ENCODE results near the gene SLC35F3.
"Not testable (repeated sequence)": the region's sequence is repeated elsewhere in the genome, so short reads cannot be mapped to it uniquely, and the experiment has no call there.

Gene SLC35F3

GRCh38 chr1:234231061-234231892 lies 326.8 kb downstream of the SLC35F3 start:
- DNase-seq, result no peak

- no peak for DNase-seq
Measured at GRCh38 chr1:234231893-234232276, 327.4 kb downstream of the SLC35F3 start.

GRCh38 chr1:234234199-234234598 lies 329.7 kb downstream of the SLC35F3 start:
- DNase-seq, result no peak

- DNase-seq, result no peak
Measured at GRCh38 chr1:234235434-234235881, 331.0 kb downstream of the SLC35F3 start.

GRCh38 chr1:234237393-234237792 lies 332.9 kb downstream of the SLC35F3 start:
- no peak for DNase-seq

- DNase-seq, result no peak
Measured at GRCh38 chr1:234238060-234238459, 333.6 kb downstream of the SLC35F3 start.

- no peak for DNase-seq
Measured at GRCh38 chr1:234239515-234239914, 335.0 kb downstream of the SLC35F3 start.

GRCh38 chr1:234239936-234240335 lies 335.5 kb downstream of the SLC35F3 start:
- DNase-seq, result no peak

- no peak for DNase-seq
Measured at GRCh38 chr1:234240680-234241079, 336.2 kb downstream of the SLC35F3 start.

- DNase-seq, result no peak
Measured at GRCh38 chr1:234241941-234242490, 337.5 kb downstream of the SLC35F3 start.

- no peak for DNase-seq
Measured at GRCh38 chr1:234243521-234244260, 339.2 kb downstream of the SLC35F3 start.

GRCh38 chr1:234244482-234244881 lies 340.0 kb downstream of the SLC35F3 start:
- DNase-seq, result no peak

- DNase-seq, result no peak
Measured at GRCh38 chr1:234246638-234247116, 342.2 kb downstream of the SLC35F3 start.

GRCh38 chr1:234247746-234248145 lies 343.3 kb downstream of the SLC35F3 start:
- DNase-seq, result not testable (repeated sequence)

- DNase-seq, result no peak
Measured at GRCh38 chr1:234250747-234251146, 346.3 kb downstream of the SLC35F3 start.

GRCh38 chr1:234253732-234254131 lies 349.3 kb downstream of the SLC35F3 start:
- DNase-seq, result no peak

GRCh38 chr1:234256359-234256758 lies 351.9 kb downstream of the SLC35F3 start:
- no peak for DNase-seq

- DNase-seq, result no peak
Measured at GRCh38 chr1:234258071-234258470, 353.6 kb downstream of the SLC35F3 start.

GRCh38 chr1:234260578-234260977 lies 356.1 kb downstream of the SLC35F3 start:
- DNase-seq, result no peak

- no peak for DNase-seq
Measured at GRCh38 chr1:234261545-234261944, 357.1 kb downstream of the SLC35F3 start.

GRCh38 chr1:234262007-234262753 lies 357.7 kb downstream of the SLC35F3 start:
- no peak for DNase-seq

- no peak for DNase-seq
Measured at GRCh38 chr1:234262754-234263105, 358.3 kb downstream of the SLC35F3 start.

GRCh38 chr1:234264832-234265231 lies 360.4 kb downstream of the SLC35F3 start:
- no peak for DNase-seq

All from CD4-positive, alpha-beta T cell treated with Interferon alpha-2 for 1 hour (primary cell).